ENCODE results near the gene PNMT.
"Not testable (repeated sequence)": the region's sequence is repeated elsewhere in the genome, so short reads cannot be mapped to it uniquely, and the experiment has no call there.

The PNMT gene

DNA sequence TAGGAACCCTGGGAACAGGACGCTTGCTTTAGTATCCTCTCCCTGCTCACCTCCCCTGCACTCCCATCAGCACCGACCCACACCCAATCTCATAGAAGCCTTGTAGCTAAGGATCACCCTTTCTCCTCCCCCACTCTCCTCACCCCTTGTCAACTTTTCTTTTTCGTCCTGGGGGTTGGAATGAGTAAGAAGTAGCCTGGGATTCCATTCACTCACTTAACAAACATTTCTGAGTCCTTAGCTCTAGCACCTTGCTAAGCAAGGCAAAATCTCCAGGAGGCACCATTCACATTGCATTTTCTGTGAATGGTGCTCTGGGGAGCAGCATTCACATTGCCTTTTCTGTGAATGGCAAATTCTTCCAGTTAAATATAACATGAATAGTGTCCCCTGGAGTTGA is 20.7 kb downstream of the PNMT start:
- TF ChIP-seq, protein P1, sequence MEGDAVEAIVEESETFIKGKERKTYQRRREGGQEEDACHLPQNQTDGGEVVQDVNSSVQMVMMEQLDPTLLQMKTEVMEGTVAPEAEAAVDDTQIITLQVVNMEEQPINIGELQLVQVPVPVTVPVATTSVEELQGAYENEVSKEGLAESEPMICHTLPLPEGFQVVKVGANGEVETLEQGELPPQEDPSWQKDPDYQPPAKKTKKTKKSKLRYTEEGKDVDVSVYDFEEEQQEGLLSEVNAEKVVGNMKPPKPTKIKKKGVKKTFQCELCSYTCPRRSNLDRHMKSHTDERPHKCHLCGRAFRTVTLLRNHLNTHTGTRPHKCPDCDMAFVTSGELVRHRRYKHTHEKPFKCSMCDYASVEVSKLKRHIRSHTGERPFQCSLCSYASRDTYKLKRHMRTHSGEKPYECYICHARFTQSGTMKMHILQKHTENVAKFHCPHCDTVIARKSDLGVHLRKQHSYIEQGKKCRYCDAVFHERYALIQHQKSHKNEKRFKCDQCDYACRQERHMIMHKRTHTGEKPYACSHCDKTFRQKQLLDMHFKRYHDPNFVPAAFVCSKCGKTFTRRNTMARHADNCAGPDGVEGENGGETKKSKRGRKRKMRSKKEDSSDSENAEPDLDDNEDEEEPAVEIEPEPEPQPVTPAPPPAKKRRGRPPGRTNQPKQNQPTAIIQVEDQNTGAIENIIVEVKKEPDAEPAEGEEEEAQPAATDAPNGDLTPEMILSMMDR (IDR thresholded peaks at IDR 0.05; ENCODE audit: extremely low read depth, missing control alignments): no peak
- no peak for DNase-seq (ENCODE audit: low spot score)

DNA sequence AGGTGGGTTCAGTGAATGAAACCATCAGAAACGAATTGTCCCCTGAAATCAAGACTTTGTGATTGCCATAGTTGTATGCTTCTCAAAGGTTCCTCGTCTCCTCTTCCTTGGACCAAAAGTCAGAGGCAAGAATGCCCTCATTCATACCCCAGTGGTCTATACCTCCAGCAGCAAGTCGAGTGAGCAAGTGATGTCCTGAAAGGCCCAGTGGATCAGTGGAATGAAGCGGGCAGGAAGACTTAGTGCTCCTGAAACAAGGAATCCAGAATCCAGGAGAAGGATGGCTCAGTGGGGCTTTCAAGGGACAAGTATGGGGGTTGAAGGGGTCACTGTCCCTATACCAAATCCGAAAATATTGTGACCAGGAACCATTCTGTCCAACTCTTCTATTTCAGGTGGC is 26.3 kb downstream of the PNMT start:
- TF ChIP-seq, protein P1 (IDR thresholded peaks at IDR 0.05; ENCODE audit: extremely low read depth, missing control alignments): no peak
- DNase-seq (ENCODE audit: low spot score): no peak

DNA sequence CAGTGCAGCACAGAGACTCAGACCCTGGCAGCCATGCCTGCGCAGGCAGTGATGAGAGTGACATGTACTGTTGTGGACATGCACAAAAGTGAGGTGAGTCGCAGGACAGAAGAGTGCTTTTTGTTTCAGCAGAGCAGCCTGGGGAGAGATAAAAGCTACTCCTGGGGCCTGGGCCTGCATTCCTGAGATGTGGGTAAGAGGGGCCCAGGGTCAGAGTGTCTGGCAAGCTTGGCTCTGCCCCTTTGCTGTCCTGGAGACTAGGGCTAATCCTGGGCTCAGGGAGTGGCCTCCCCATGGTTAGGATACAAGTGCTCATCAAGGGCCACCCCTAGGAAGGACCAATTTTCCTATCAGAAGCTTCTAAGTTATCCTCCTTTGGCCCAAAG is 26.8 kb downstream of the PNMT start:
- TF ChIP-seq, protein P1 (IDR thresholded peaks at IDR 0.05; ENCODE audit: extremely low read depth, missing control alignments): no peak
- no peak for DNase-seq (ENCODE audit: low spot score)

DNA sequence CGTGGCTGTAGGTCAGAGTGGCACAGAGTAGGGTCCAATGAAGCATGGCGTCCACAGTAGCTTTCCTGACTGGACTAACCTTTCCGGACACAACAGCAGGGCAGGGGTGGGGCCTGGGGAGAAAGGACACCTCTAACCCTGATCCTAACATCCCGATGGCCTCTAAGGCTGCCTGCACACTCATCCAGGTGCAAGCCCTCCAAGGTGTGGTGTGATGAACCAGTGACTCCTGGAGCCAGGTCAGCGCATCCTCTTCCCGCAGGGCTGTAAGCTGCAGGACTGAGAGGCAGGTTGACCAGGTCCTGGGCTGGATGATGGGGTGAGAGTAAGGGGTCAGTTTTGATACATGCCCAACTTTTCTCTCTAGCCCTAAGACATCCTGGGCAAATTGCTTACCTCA is 28.5 kb downstream of the PNMT start:
- DNase-seq (ENCODE audit: low spot score): no peak
- TF ChIP-seq, protein P1 (IDR thresholded peaks at IDR 0.05; ENCODE audit: extremely low read depth, missing control alignments): no peak

DNA sequence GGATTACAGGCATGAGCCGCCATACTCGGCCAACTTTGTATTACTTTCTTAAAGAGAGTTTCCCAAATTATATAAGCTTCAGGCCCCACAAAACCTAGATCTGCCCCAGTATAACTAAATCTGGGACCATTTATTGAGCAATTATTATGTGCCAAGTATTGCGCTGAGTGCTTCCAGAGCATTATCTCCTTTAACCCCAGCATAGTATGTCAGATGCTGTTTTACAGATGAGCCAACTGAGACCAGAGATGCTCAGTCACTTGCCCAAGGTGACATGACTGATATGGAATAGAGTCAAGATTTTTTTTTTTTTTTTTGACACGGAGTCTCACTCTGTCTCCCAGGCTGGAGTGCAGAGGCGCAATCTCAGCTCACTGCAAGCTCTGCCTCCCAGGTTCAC is 29.7 kb downstream of the PNMT start:
- TF ChIP-seq, protein P1 (IDR thresholded peaks at IDR 0.05; ENCODE audit: extremely low read depth, missing control alignments): no peak
- DNase-seq (ENCODE audit: low spot score): no peak

DNA sequence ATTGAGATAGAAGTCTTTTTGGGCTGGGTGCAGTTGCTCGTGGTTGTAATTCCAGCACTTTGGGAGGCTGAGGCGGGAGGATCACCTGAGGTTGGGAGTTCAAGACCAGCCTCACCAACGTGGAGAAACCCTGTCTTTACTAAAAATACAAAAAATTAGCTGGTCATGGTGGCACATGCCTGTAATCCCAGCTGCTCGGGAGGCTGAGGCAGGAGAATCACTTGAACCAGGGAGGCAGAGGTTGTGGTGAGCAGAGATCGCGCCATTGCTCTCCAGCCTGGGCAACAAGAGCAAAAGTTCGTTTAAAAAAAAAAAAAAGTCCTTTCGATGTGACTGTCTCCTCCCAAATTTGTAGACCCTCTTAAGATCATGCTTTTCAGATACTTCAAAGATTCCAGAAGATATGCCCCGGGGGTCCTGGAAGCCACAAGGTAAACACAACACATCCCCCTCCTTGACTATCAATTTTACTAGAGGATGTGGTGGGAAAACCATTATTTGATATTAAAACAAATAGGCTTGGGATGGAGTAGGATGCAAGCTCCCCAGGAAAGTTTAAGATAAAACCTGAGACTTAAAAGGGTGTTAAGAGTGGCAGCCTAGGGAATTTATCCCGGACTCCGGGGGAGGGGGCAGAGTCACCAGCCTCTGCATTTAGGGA is 31.0 kb downstream of the PNMT start:
- not testable (repeated sequence) for DNase-seq (ENCODE audit: low spot score)

DNA sequence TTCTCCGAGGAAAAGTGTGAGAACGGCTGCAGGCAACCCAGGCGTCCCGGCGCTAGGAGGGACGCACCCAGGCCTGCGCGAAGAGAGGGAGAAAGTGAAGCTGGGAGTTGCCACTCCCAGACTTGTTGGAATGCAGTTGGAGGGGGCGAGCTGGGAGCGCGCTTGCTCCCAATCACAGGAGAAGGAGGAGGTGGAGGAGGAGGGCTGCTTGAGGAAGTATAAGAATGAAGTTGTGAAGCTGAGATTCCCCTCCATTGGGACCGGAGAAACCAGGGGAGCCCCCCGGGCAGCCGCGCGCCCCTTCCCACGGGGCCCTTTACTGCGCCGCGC is 31.5 kb downstream of the PNMT start, which contains the start of gene ERBB2:
ERBB2 (plus strand) TSS at position 247 of the 330 bp plus-strand sequence. CDS start 175 bp downstream, outside the sequence.
- TF ChIP-seq, protein P1 (IDR thresholded peaks at IDR 0.05; ENCODE audit: extremely low read depth, missing control alignments): no peak
- no peak for DNase-seq (ENCODE audit: low spot score)
